Amniotic epithelial cell (primary cell): Measurements from ENCODE around the gene SPX.

Experiments used
- DNase-seq: peaks from one replicate; pipeline ENCODE4 v3.0.0-alpha.2; 2010; ENCODE audit warnings: low read depth

SPX gene, protein sequence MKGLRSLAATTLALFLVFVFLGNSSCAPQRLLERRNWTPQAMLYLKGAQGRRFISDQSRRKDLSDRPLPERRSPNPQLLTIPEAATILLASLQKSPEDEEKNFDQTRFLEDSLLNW

GRCh38 chr12:21526053-21526452 is at the start of gene SPX:
TSS of gene SPX (plus strand) at chr12:21526296. CDS start at chr12:21526473, 177 bp downstream.
- DNase-seq: peak; percentile 77

GRCh38 chr12:21476949-21477348 is 49.1 kb upstream of the SPX start:
- DNase-seq: peak; percentile 51

DNA sequence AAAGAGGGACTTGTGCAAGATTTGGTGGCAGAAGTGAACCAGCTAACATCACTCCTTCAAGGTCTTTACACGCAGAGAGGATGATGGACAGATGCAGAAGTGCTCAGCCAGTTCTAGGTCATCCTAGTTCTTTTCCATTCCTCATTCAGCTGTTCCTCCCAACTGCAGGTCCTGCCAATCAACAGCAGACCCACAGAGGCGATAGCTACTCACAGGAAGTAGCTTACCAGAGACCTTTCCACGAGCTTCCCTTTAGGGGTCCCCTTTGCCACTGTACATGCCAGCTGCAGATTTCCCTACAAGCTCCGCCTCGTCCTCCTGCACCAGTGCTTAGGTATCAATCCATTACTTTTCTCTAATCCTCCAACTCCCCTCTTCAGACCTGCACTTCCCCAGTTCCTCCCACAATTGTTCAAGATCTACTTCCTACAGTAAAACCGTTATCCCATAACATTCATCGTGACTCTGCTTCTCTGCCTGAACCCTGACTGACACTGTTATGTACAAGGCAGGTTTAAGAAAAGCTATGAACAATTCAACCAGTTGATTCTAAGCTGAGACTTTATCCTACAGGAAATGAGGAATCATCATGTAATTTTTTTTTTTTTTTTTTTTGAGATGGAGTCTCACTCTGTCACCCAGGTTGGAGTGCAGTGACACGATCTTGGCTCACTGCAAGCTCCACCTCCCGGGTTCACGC is 47.2 kb upstream of the SPX start:
- DNase-seq: no peak

GRCh38 chr12:21483531-21483930 is 42.6 kb upstream of the SPX start:
- DNase-seq: no peak

DNA sequence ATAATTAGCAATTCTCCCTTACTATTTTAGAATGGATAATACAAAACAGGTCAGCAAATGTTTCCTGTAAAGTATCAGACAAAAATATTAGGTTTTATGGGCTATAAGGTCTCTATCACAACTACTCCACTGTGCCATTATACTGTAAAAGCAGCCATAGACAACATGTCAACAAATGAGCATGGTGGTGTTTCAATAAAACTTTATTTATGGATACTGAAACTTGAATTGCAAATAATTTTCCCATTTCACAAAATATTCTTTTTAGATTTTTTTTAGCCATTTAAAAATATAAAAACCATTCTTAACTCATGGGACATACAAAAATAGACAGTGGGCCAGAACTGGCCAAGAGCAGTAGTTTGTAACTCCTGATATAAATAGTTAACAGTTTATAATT is 40.1 kb upstream of the SPX start:
- DNase-seq: no peak

DNA sequence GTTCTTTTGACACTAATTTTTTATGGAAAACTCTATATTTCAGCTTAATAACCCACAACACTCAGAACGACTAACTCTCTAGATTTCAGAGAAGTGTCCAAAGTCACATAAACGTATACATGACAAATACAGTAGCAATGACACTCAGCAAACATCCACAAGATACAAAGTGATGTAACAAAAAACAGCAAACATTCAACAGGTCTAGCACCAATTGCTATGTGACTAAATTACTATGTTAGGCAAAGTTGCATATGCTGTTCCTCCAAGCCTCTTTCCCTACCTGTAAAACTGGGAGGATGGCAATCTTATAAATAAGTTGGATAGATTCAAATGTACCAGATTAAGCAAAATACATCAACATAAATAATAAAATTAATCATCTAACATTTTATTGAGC is 26.3 kb upstream of the SPX start:
- DNase-seq: no peak

DNA sequence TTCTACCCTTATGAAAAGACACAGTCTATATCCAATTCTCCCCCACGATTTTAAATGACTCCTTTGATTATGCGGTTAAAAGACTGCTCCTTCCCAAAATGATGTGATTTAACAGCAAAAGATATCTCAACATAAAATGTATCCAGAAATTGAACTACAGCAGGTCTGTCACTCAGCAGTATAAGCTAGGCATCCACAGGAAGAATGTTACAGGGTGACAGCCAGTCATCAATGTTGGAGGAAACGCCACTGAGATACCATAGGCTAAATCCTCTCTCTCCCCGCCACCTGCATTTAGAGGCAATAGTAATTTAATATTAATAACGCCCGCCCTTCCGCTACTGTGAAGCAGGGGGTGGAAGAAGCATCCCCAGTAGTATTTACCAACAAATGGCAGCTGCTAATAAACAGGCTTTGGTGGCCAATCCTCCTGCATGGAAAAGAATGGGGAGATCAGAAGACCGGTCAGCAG is 25.3 kb upstream of the SPX start:
- no peak for DNase-seq

- DNase-seq: peak; percentile 98
Observed at GRCh38 chr12:21501258-21502163, 24.6 kb upstream of the SPX start, which contains the start of the genes GOLT1B and RECQL. TSS of gene GOLT1B (plus strand) at chr12:21501789. CDS start at chr12:21501924, 135 bp downstream. TSS of gene RECQL (minus strand) at chr12:21501635. CDS start at chr12:21499570, 2,065 bp downstream.

DNA sequence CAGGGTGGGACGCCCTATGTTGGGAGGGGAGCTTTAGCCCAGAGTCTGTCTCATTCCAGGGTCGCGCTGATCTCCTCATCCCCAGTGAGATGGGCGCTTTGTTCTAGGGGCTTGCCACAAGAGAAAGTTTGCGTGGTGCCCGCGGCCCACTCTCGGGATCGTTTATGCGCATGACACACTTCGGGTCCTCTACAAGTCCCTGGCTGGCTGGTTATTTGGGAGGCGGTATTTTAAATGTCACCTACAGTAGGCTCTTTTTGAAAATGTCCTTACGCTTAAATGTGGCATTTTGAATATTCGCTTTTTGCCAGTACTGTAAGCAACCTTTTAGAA is 24.0 kb upstream of the SPX start:
- DNase-seq: peak; percentile 5

GRCh38 chr12:21502872-21503271 is 23.2 kb upstream of the SPX start:
- no peak for DNase-seq

- no peak for DNase-seq
Observed at GRCh38 chr12:21505888-21506287, 20.2 kb upstream of the SPX start.

DNA sequence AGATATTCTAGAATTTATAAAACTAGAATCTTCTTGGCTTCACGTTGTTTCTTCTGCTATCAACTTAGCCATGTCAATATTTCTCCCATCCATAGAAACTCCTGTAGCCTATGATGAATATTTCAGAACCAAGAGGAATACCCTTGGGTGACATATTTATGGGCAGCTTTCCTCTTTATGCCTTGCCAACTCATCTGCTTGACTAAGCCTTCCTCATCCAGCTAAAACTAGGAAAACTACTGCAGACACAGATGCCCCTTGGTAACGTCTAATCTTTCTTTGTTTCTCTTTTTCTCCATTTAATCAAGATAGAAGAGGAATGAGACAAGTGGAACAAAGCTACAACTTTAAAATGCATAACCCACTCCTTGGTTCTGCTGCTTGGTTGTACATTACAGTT is 18.2 kb upstream of the SPX start:
- no peak for DNase-seq

GRCh38 chr12:21509768-21510167 is 16.3 kb upstream of the SPX start:
- no peak for DNase-seq

DNA sequence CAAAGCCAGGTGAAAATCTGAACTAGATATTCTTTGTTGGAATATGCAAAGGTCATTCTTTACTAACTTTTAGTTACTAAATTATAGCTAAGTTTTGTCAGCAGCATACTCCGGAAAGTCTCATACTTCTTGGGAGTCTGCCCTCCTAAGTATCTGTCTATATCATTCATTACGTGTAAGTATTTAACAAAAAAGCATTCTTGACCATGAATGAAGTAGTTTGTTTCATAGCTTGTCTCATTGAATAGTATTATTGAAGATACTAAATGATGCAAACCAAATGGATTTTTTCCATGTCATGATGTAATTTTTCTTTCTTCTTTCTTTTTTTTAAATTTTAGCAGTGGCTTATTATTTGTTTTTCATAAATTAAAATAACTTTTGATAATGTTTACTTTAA is 9.8 kb upstream of the SPX start:
- DNase-seq: no peak

DNA sequence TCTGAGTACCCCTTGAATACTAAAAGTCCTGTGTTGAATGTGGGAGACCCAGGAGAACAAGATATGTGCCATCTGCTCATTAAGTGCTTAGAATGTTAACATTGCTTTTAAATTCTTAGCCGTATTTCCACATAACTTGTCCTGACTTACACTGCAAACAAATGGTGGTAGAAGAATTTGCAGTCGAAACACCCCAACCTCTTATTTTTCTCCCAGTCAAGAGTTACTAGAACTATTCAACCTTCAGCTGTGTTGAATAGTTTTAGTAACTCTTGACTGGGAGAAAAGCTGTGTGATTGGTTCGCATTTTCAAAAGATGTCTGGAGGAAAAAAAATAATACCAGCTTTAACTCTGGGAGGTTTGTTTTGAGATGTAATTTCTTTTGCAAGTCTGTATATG is 7.6 kb upstream of the SPX start:
- DNase-seq: no peak

- no peak for DNase-seq
Observed at GRCh38 chr12:21521541-21521940, 4.6 kb upstream of the SPX start.

DNA sequence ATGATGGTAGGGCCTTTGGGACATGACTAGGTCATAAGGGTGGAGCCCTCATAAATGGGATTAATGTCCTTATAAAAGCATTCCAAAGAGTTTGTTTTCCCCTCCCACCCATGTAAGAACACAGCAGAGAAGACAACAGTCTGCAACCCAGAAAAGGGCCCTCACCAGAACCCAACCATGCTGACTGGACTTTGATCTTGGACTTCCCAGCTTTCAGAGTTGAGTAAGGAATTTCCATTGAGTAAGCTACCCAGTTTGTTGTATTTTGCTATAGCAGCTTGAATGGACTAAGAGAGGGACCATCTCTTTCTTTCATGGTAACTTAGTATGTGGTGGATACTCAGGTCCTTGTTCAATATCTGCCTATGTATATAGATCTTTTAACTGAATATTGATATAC is 2.9 kb upstream of the SPX start:
- DNase-seq: no peak

GRCh38 chr12:21526721-21527345 is 737 bp downstream of the SPX start:
- no peak for DNase-seq

- DNase-seq: peak; percentile 43
Observed at GRCh38 chr12:21527451-21528180, 1.5 kb downstream of the SPX start.

GRCh38 chr12:21528953-21529352 is 2.9 kb downstream of the SPX start:
- peak; percentile 9 for DNase-seq

DNA sequence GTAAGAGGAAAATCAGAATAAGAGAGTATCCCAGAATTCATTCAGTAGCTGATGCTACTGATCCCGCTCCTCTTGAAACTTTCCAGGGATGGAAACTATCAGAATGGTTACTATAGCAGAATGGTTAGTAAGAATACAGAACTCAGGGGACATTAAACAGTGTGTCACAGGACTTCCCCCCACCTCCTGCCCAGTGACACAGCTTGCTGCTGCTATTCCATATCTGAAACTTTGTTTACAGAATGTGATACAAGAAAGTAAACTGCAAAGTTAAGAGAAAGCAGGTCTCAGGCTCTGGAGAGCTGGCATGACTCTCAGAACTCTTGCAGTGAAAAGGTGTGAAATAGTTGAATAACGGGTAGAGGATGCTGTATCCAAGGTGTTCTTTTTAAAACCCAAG is 3.4 kb downstream of the SPX start:
- no peak for DNase-seq
